HG03103 (cell line): Measurements from ENCODE around the gene PTN.

Experiments
- ATAC-seq: cut with Tn5 transposase; IDR thresholded peaks from one replicate; pipeline ENCODE4 v1.9.1; 2021; ENCODE audit warnings: low read depth; ENCODE audit not compliant: unreplicated experiment

The PTN gene

DNA sequence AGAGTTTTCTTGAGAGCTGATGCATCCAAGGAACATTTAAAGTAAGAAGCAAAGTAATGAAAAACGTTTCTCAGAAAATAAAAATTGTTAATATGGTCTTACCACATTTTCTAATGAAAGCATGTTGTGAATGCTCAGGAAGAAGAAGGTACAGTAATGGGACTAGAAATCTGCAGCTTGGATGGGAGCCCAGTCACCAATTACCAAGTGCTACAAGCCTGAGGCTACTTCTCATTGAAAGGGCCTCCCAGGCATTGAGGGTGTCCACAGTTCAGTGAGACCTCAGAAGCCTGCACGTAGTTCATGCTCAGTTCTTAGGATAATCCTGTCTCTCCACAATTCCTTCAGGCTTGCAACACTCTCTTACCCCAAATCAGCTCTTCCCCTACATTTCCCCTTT, 17.6 kb downstream of the PTN start:
- ATAC-seq, result no peak

- ATAC-seq, result no peak
Measured at GRCh38 chr7:137324796-137325696, 18.5 kb downstream of the PTN start.

DNA sequence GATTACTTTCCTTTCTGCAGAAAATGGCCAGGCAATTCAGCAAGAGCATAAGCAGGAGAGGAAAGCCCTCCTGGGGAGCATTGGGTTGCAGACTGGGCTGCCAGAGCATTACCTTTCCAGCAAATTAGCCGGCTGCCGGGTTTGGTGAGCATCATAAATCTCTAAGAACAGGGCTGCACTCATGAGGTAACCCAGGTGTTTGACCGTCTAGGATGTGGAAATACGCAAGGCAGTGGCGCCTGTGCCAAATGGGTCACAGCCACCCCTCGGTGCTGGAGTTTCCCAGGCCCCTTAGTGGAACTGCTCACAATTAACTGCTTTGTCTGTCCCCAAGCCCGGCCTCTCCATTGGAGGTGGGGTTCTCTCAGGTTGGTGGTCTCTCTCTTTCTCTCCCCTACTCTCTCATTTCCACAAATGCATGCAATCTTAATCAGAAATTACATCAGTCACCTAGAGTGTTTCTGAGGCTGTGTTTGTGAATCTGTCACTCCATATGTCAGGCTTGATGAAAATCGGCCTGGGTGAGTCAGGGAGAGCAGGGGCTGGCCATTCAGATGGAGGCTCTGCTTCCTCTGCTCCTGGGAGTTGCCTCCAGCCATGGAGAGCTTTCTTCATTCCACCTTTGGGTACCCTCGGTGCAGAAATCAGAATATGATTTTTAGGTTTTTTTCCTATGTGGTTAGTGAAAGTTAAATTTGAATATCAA, 26.7 kb downstream of the PTN start:
- no peak for ATAC-seq

DNA sequence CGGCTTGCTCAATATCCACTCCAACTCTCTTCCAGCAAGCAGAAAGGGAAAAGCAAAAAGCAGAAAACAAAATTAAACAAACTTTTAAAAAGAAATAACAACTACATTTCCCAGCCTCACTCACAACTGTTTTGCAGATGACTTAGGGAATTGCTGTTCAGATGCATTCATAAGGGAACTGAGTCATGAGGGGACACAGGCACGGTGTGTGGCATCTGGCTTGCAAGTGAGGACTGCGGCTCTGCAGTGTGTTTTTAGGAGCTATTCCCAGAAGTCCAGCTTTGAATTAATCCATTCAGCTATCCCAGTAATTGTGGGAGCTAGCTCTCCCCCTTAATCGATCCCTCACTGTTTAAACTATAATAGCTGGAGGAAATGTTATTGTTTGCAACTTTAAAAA, 30.3 kb downstream of the PTN start:
- ATAC-seq, result no peak

- no peak for ATAC-seq
Measured at GRCh38 chr7:137306748-137307147, 36.8 kb downstream of the PTN start.

DNA sequence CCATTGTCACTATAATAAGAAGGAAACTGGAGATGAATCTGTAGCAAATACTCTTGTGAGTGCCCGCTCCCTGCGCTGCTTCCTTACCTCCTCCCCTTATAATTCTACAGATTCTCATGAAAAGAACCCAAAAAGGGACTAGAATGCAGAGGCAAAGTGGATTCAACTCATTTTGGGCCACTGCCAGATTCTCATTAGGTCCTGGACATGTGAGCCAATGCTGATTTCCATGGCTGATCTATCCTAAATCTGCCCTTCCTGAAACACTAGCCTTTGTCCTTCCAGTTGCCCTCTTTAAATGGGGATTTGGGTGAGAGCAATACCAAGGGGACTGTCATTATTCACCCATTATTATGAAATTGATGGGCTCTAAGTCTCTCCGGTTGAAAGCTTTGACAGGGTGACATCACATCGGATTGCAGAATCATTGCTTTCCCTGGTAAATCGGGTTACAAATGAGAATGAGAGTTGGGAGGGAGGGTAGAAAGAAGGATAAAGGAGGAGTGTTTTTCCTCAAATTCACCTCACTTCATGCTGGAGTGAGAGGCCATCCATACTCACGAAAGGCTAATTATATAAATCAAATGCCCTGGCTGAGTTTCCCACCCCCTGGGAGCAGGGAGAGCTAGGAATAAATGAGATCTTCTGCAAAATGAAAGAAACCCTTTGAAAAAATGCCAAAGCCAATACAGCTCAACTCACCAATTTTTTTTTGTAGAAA, 37.5 kb downstream of the PTN start:
- ATAC-seq, result no peak

DNA sequence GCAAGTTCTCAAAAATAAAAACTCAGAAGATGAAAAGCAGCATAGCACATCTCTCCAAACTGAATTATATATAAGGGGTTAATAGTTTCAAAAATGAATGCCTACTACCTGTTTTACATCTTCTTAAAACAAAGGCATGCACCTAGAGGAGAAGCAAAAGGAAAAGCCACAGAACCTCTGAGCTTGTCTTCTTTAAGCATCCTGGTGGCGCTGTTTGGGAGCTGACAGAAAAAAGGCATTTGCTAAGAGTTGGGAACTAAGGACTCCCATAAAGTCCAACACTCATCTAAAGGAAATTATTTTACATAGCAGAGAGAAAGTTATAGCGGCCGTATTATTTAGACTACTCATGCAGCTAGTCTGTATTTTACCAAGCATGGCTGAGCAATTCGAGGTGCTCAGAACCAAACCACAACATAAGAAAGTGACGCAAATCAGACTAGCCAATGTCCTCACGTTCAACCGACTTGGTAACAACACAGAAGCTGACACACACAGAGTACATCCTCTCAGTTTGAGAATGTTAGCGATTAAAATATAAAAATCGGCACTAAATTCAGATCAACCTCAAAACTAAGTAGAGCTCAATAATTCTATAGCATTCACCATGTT, 38.8 kb downstream of the PTN start:
- ATAC-seq, result no peak

GRCh38 chr7:137304165-137304564, 39.4 kb downstream of the PTN start:
- no peak for ATAC-seq

- ATAC-seq, result no peak
Measured at GRCh38 chr7:137302081-137302480, 41.5 kb downstream of the PTN start.

- no peak for ATAC-seq
Measured at GRCh38 chr7:137298464-137298794, 45.1 kb downstream of the PTN start.

DNA sequence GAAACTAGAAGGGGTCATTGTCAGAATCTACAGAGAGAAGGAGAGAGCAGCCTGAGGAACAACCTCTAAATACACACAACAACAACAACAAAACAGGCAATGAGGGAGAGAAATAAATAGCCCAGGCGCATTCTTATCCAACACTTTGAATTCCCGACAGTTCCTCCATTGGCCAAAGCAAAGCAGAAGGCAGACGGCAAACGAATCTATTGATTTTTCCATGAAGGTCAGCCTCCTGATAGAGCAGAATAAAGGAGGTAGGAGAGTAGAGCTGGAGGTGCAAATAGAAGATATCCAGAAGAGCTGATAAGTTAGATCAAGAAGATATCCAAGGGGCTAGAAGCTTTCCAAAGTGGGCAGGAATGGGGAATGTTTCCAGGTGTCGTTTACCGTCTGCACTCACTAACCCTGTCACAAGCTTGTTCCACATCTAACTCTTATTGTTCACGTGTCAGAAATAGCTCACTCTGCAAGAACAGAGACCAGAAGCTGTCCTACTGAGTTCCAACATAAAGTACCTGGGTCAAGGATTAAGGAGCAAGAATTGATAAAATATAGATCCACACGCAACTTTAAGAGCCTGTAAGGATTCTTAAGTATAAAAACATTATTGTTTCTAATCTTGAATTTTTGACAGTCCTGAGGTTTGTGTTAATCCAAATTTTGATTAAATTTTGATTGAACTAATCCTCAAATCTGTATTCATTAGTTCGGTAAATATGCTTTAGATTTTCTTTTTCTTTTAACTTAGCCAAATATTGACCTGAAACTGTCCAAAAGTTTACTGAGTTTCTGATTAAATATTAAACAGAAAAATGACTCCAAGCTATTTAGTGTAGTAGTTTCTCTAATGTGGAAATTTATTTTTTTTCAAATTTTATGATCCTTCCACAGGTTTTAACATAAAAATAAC, 45.7 kb downstream of the PTN start:
- no peak for ATAC-seq

- ATAC-seq, result no peak
Measured at GRCh38 chr7:137296576-137296975, 47.0 kb downstream of the PTN start.

GRCh38 chr7:137295739-137296324, 47.7 kb downstream of the PTN start:
- no peak for ATAC-seq

DNA sequence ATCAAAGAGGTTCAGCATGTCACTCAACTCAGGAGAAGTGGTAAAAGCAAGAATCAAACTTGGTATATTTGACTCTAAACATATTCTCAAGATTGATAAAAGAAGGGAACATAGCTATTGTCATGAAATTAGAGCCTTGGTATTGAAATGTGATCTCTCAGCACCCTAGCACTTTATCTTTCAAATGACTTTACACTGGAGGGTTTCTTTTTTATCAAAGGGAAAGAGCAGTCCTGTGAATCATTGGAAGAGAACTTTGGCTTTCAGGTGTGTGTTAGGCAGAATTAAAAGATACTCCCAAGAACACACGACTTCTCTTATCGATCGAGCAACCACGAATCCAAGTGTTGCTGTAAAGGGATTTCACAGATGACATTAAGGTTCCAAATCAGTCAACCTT, 54.4 kb downstream of the PTN start:
- ATAC-seq, result no peak

- ATAC-seq, result no peak
Measured at GRCh38 chr7:137287651-137288258, 55.8 kb downstream of the PTN start.

DNA sequence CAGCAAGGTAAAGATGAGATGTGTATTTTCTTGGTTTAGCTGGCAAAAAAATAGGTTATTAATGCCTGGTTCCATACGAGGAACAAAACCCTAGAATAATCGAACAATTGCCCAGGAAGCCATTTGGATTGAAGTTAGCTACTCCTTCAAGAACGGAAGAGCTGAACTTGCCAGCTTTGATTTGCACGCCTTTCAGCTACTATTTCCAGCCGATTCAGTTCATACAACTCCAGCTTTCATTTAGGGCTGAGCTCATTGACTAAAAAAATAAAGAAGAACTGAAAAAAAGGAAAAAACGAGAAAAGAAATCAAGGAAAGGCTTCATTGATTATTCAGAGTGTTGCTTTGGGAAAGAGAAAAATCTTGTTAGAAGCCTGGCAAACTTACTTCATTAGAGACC, 60.4 kb downstream of the PTN start:
- ATAC-seq, result no peak

DNA sequence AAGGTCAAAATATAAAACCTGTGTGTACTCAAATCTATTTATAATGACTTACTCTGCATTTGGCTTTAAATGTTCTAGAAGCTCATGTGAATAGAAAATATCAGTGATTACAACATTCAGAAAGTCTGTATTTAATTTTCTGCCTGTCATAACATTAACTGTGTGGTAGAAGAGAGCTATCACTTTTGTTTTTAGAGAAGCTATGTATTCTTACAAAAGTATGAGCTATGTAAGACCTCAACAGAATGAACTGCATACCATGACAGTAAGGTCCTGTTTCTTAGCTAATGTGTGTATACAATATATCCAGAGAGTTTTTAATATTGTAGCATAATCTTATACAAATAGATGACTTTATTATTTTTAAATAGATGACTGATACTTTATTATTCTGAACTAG, 61.5 kb downstream of the PTN start:
- no peak for ATAC-seq

- no peak for ATAC-seq
Measured at GRCh38 chr7:137276189-137276588, 67.3 kb downstream of the PTN start.

GRCh38 chr7:137272249-137272648, 71.3 kb downstream of the PTN start:
- no peak for ATAC-seq
